Measurements from ENCODE around the gene UBR3.
"Not testable (repeated sequence)": the region's sequence is repeated elsewhere in the genome, so short reads cannot be mapped to it uniquely, and the experiment has no call there.

The UBR3 gene

GRCh38 chr2:169798718-169799592 lies 28.3 kb upstream of the UBR3 start, which contains the start of gene SSB:
TSS of gene SSB (plus strand) at chr2:169798871. CDS start at chr2:169800961, 2,090 bp downstream.
- peak within 1 kb of the TSS; percentile 98 for H3K4me3 ChIP-seq (ENCODE audit: low read length)
- peaks cover 20% of the 10 kb centered on the region for H3K36me3 ChIP-seq (ENCODE audit: control insufficient read depth, low read depth, low read length)
- no peaks in the 10 kb centered on the region for H3K9me3 ChIP-seq (ENCODE audit: control insufficient read depth, low read depth, low read length)
- no peaks in the 10 kb centered on the region for H3K27me3 ChIP-seq (ENCODE audit: control insufficient read depth, insufficient read depth, low read length)
- H3K27ac ChIP-seq (ENCODE audit: low read length) = peak within 1 kb of the TSS; percentile 86
- peaks cover 9% of the 10 kb centered on the region for H3K4me1 ChIP-seq (ENCODE audit: control insufficient read depth, low read depth, low read length)
- peak within 1 kb of the TSS; percentile 95 for H3K9ac ChIP-seq (ENCODE audit: low read length)

GRCh38 chr2:169803480-169803879 lies 23.8 kb upstream of the UBR3 start:
- no peak overlapping the region for H3K4me3 ChIP-seq (ENCODE audit: low read length)
- H3K36me3 ChIP-seq (ENCODE audit: control insufficient read depth, low read depth, low read length) = peaks cover 54% of the 10 kb centered on the region
- no peak overlapping the region for H3K9ac ChIP-seq (ENCODE audit: low read length)
- H3K27me3 ChIP-seq (ENCODE audit: control insufficient read depth, insufficient read depth, low read length) = no peaks in the 10 kb centered on the region
- no peaks in the 10 kb centered on the region for H3K9me3 ChIP-seq (ENCODE audit: control insufficient read depth, low read depth, low read length)
- no peak overlapping the region for H3K27ac ChIP-seq (ENCODE audit: low read length)
- H3K4me1 ChIP-seq (ENCODE audit: control insufficient read depth, low read depth, low read length) = peaks cover under 1% of the 10 kb centered on the region

DNA sequence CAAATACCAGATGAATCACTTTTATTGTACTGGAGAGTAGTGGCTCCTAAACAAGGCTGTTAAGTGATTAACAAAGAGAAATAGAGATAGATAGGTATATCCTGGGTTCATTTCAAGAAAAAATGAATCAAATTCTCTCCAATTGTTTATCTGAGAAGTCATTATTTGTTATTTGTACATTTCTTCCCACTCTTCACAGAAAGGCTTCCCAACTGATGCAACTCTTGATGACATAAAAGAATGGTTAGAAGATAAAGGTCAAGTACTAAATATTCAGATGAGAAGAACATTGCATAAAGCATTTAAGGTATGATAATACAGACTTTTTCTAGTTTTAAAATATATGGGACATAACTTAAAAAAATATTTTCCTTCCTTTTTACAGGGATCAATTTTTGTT lies 20.7 kb upstream of the UBR3 start:
- H3K4me1 ChIP-seq (ENCODE audit: control insufficient read depth, low read depth, low read length) = no peaks in the 10 kb centered on the region
- peaks cover 74% of the 10 kb centered on the region for H3K36me3 ChIP-seq (ENCODE audit: control insufficient read depth, low read depth, low read length)
- H3K27me3 ChIP-seq (ENCODE audit: control insufficient read depth, insufficient read depth, low read length) = no peaks in the 10 kb centered on the region
- H3K4me3 ChIP-seq (ENCODE audit: low read length) = no peak overlapping the region
- H3K9ac ChIP-seq (ENCODE audit: low read length) = no peak overlapping the region
- H3K27ac ChIP-seq (ENCODE audit: low read length) = no peak overlapping the region
- no peaks in the 10 kb centered on the region for H3K9me3 ChIP-seq (ENCODE audit: control insufficient read depth, low read depth, low read length)

- H3K4me1 ChIP-seq (ENCODE audit: control insufficient read depth, low read depth, low read length) = no peaks in the 10 kb centered on the region
- no peaks in the 10 kb centered on the region for H3K27me3 ChIP-seq (ENCODE audit: control insufficient read depth, insufficient read depth, low read length)
- H3K4me3 ChIP-seq (ENCODE audit: low read length) = no peak overlapping the region
- peaks cover 77% of the 10 kb centered on the region for H3K36me3 ChIP-seq (ENCODE audit: control insufficient read depth, low read depth, low read length)
- no peaks in the 10 kb centered on the region for H3K9me3 ChIP-seq (ENCODE audit: control insufficient read depth, low read depth, low read length)
- H3K9ac ChIP-seq (ENCODE audit: low read length) = no peak overlapping the region
- H3K27ac ChIP-seq (ENCODE audit: low read length) = no peak overlapping the region
These were observed 19.0 kb upstream of the UBR3 start for GRCh38 chr2:169808221-169808620.

DNA sequence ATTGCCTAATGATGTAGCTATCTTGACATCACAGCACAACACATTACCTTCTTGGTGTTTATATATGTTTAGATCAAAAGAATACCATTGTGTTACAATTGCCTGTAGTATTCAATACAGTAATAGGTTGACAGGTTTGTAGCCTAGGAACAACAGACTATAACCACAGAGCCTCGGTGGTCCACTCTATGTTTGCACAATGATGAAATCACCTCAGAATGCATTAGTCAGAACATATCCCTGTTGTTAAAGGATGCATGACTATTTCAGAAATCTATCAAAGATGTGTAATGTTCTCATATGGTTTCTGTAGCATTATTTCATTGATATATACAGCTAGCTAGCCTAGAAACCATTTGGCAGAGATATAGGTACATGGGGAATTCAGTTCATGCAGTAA lies 11.4 kb upstream of the UBR3 start:
- Histone ChIP-seq H3K27me3 (ENCODE audit: control insufficient read depth, insufficient read depth, low read length) (no peaks in the 10 kb centered on the region), H3K4me3 (ENCODE audit: low read length) (no peak overlapping the region), H3K4me1 (ENCODE audit: control insufficient read depth, low read depth, low read length) (no peaks in the 10 kb centered on the region), H3K9me3 (ENCODE audit: control insufficient read depth, low read depth, low read length) (no peaks in the 10 kb centered on the region), H3K36me3 (ENCODE audit: control insufficient read depth, low read depth, low read length) (peaks cover 62% of the 10 kb centered on the region), H3K9ac (ENCODE audit: low read length) (no peak overlapping the region), H3K27ac (ENCODE audit: low read length) (no peak overlapping the region)

DNA sequence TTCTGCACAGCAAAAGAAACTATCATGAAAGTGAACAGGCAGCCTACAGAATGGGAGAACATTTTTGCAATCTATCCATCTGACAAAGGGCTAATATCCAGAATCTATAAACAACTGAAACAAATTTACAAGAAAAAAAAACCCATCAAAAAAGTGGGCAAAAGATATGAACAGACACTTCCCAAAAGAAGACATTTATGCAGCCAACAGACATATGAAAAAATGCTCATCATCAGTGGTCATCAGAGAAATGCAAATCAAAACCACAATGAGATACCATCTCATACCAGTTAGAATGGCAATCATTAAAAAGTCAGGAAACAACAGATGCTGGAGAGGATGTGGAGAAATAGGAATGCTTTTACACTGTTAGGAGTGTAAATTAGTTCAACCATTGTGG lies 10.3 kb upstream of the UBR3 start:
- not testable (repeated sequence) for H3K27me3 ChIP-seq (ENCODE audit: control insufficient read depth, insufficient read depth, low read length); H3K4me3 ChIP-seq (ENCODE audit: low read length); H3K9me3 ChIP-seq (ENCODE audit: control insufficient read depth, low read depth, low read length); H3K9ac ChIP-seq (ENCODE audit: low read length); H3K27ac ChIP-seq (ENCODE audit: low read length); H3K4me1 ChIP-seq (ENCODE audit: control insufficient read depth, low read depth, low read length)
- peaks cover 57% of the 10 kb centered on the region for H3K36me3 ChIP-seq (ENCODE audit: control insufficient read depth, low read depth, low read length)

GRCh38 chr2:169817369-169817768 lies 9.9 kb upstream of the UBR3 start:
- peaks cover 53% of the 10 kb centered on the region for H3K36me3 ChIP-seq (ENCODE audit: control insufficient read depth, low read depth, low read length)
- not testable (repeated sequence) for H3K4me1 ChIP-seq (ENCODE audit: control insufficient read depth, low read depth, low read length); H3K27me3 ChIP-seq (ENCODE audit: control insufficient read depth, insufficient read depth, low read length); H3K4me3 ChIP-seq (ENCODE audit: low read length); H3K27ac ChIP-seq (ENCODE audit: low read length); H3K9me3 ChIP-seq (ENCODE audit: control insufficient read depth, low read depth, low read length); H3K9ac ChIP-seq (ENCODE audit: low read length)

GRCh38 chr2:169818241-169818640 lies 9.0 kb upstream of the UBR3 start:
- H3K27me3 ChIP-seq (ENCODE audit: control insufficient read depth, insufficient read depth, low read length) = no peaks in the 10 kb centered on the region
- no peaks in the 10 kb centered on the region for H3K9me3 ChIP-seq (ENCODE audit: control insufficient read depth, low read depth, low read length)
- no peak overlapping the region for H3K27ac ChIP-seq (ENCODE audit: low read length)
- H3K4me3 ChIP-seq (ENCODE audit: low read length) = no peak overlapping the region
- H3K9ac ChIP-seq (ENCODE audit: low read length) = no peak overlapping the region
- no peaks in the 10 kb centered on the region for H3K4me1 ChIP-seq (ENCODE audit: control insufficient read depth, low read depth, low read length)
- peaks cover 45% of the 10 kb centered on the region for H3K36me3 ChIP-seq (ENCODE audit: control insufficient read depth, low read depth, low read length)

GRCh38 chr2:169819106-169819505 lies 8.1 kb upstream of the UBR3 start:
- Histone ChIP-seq H3K27me3 (ENCODE audit: control insufficient read depth, insufficient read depth, low read length) (no peaks in the 10 kb centered on the region), H3K36me3 (ENCODE audit: control insufficient read depth, low read depth, low read length) (peaks cover 36% of the 10 kb centered on the region), H3K27ac (ENCODE audit: low read length) (no peak overlapping the region), H3K9ac (ENCODE audit: low read length) (no peak overlapping the region), H3K4me1 (ENCODE audit: control insufficient read depth, low read depth, low read length) (no peaks in the 10 kb centered on the region), H3K9me3 (ENCODE audit: control insufficient read depth, low read depth, low read length) (no peaks in the 10 kb centered on the region), H3K4me3 (ENCODE audit: low read length) (no peak overlapping the region)

DNA sequence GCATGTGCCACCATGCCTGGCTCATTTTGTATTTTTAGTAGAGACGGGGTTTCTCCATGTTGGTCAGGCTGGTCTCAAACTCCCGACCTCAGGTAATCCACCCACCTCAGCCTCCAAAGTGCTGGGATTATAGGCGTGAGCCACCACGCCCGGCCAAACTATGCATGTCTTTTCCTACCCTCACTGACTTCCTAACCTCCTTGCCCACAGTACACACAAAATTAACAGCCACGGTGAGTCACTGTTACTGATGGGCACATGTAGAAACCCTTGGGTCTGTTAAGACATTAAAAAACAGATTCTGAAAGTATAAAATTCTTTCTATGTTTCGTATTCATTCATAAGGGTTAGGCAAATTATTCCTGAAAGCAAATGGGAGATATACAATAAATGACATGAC lies 7.2 kb upstream of the UBR3 start:
- peaks cover 33% of the 10 kb centered on the region for H3K36me3 ChIP-seq (ENCODE audit: control insufficient read depth, low read depth, low read length)
- not testable (repeated sequence) for H3K9ac ChIP-seq (ENCODE audit: low read length); H3K27me3 ChIP-seq (ENCODE audit: control insufficient read depth, insufficient read depth, low read length); H3K4me1 ChIP-seq (ENCODE audit: control insufficient read depth, low read depth, low read length); H3K4me3 ChIP-seq (ENCODE audit: low read length); H3K9me3 ChIP-seq (ENCODE audit: control insufficient read depth, low read depth, low read length); H3K27ac ChIP-seq (ENCODE audit: low read length)

- peaks cover 2% of the 10 kb centered on the region for H3K4me1 ChIP-seq (ENCODE audit: control insufficient read depth, low read depth, low read length)
- no peaks in the 10 kb centered on the region for H3K27me3 ChIP-seq (ENCODE audit: control insufficient read depth, insufficient read depth, low read length)
- H3K9ac ChIP-seq (ENCODE audit: low read length) = no peak overlapping the region
- no peak overlapping the region for H3K4me3 ChIP-seq (ENCODE audit: low read length)
- H3K27ac ChIP-seq (ENCODE audit: low read length) = no peak overlapping the region
- H3K36me3 ChIP-seq (ENCODE audit: control insufficient read depth, low read depth, low read length) = peaks cover 21% of the 10 kb centered on the region
- H3K9me3 ChIP-seq (ENCODE audit: control insufficient read depth, low read depth, low read length) = no peaks in the 10 kb centered on the region
These were observed 5.2 kb upstream of the UBR3 start for GRCh38 chr2:169822036-169822435.

DNA sequence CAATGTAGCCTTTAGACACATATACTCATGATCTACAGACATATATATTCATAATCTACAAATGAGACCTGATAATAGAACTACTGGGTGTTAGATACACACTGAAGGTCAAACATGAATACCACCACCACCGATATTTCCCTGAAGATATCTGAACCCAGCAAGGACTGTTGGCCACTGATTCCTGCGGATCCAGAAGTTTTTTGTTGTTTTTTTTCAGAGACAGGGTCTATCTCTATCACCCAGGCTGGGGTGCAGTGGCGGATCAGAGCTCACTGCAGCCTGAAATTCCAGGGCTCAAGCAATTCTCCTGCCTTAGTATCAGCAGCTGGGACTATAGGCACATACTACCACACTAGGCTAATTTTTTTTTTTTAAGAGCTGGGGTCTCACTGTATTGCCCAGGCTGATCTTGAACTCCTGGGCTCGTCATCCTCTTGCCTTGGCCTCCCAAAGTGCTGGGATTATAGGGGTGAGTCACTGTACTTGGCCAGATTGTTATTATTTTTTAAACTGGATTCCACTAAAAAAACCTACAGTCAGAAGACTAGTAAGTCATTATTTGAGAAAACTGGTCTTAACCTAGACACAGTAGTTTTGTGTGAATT lies 4.4 kb upstream of the UBR3 start:
- no peak overlapping the region for H3K27ac ChIP-seq (ENCODE audit: low read length)
- no peak overlapping the region for H3K4me3 ChIP-seq (ENCODE audit: low read length)
- no peaks in the 10 kb centered on the region for H3K27me3 ChIP-seq (ENCODE audit: control insufficient read depth, insufficient read depth, low read length)
- peaks cover 3% of the 10 kb centered on the region for H3K4me1 ChIP-seq (ENCODE audit: control insufficient read depth, low read depth, low read length)
- H3K9ac ChIP-seq (ENCODE audit: low read length) = no peak overlapping the region
- peaks cover 20% of the 10 kb centered on the region for H3K36me3 ChIP-seq (ENCODE audit: control insufficient read depth, low read depth, low read length)
- no peaks in the 10 kb centered on the region for H3K9me3 ChIP-seq (ENCODE audit: control insufficient read depth, low read depth, low read length)
